Measurements from ENCODE around the gene BICDL2. TPM values are rescaled to one million over a fixed set of nuclear protein-coding genes. Genes with fewer than 3 reads are reported as not detected.
A peak's percentile ranks its signal among the peaks of the same experiment; 100 is the strongest.

The BICDL2 gene
- total RNA-seq, 2 donors from 2014 or later = 132 to 357 TPM

DNA sequence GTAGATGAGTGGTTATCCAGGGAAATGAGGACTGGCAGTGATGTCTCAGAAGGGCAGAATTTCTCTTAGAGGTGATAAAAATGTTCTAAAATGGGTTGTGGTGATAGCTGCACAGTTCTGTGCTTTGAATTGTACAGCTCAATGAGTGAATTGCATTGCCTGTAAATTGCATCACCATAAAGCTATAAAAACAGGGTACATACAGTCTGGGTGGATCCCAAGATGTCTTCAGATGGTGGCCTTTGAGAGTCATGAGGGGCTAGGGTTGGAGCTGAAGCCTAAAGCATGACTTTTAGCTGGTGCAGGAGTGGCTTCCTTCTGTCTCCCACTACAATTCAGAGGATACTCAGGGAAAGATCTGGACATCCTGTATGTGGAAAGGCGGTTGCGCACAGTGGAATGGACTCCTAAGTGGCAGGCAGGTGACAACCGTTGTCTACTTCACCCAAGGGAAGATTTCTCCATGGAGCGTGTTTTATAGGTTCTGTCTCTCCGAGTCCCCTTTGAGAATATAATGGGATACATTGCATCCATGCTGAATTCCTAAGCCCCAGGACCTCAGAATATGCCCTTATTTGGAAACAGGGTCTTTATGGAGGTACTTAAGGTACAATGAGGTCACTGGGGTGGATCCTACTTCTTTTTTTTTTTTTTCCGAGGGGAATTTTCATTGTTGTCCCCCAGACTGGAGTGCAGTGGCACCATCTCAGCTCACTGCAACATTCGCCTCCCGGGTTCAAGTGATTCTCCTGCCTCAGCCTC is 27.1 kb upstream of the BICDL2 start:
- H3K4me1 ChIP-seq = peaks cover 51% of the 10 kb centered on the region
- peak overlapping the region in 1 of 4 donors; percentile 97 for H3K27ac ChIP-seq
- intact Hi-C loops (cut with DNase I) = no loop called here

GRCh38 chr16:3062553-3062952 is 25.8 kb upstream of the BICDL2 start:
- Histone ChIP-seq H3K27me3 (no peaks in the 10 kb centered on the region), H3K36me3 (replicated peaks in 1 of 2; ENCODE audit: insufficient read depth in 1 of 2, low read depth in 2 of 2) (peaks cover 0 to 2% of the 10 kb centered on the region in 2 donors), H3K9me3 (no peaks in the 10 kb centered on the region), H3K4me1 (peaks cover 50% of the 10 kb centered on the region), H3K27ac (no peak overlapping the region), H3K4me3 (no peak overlapping the region)
- ATAC-seq (no peak), DNase-seq (no peak)
- intact Hi-C loops (cut with DNase I) = no loop called here
- WGBS, 2 donors = 91 to 92% methylated on average over 6 of the region's 6 CpGs
- TF ChIP-seq CTCF (IDR thresholded peaks at IDR 0.05) = no peak
- no peak for TF ChIP-seq POLR2A (IDR thresholded peaks at IDR 0.05)

More for the DNA sequence above, 27.1 kb upstream of the BICDL2 start:
- WGBS, 2 donors = 80 to 93% methylated on average over 4 to 8 of the region's 8 CpGs
- H3K36me3 ChIP-seq (replicated peaks in 1 of 2; ENCODE audit: insufficient read depth in 1 of 2, low read depth in 2 of 2) = peaks cover 0 to 4% of the 10 kb centered on the region in 2 donors
- H3K9me3 ChIP-seq = no peaks in the 10 kb centered on the region
- no peak for ATAC-seq
- TF ChIP-seq POLR2A (IDR thresholded peaks at IDR 0.05) = no peak
- DNase-seq = no peak
- no peak overlapping the region for H3K4me3 ChIP-seq
- no peaks in the 10 kb centered on the region for H3K27me3 ChIP-seq

DNA sequence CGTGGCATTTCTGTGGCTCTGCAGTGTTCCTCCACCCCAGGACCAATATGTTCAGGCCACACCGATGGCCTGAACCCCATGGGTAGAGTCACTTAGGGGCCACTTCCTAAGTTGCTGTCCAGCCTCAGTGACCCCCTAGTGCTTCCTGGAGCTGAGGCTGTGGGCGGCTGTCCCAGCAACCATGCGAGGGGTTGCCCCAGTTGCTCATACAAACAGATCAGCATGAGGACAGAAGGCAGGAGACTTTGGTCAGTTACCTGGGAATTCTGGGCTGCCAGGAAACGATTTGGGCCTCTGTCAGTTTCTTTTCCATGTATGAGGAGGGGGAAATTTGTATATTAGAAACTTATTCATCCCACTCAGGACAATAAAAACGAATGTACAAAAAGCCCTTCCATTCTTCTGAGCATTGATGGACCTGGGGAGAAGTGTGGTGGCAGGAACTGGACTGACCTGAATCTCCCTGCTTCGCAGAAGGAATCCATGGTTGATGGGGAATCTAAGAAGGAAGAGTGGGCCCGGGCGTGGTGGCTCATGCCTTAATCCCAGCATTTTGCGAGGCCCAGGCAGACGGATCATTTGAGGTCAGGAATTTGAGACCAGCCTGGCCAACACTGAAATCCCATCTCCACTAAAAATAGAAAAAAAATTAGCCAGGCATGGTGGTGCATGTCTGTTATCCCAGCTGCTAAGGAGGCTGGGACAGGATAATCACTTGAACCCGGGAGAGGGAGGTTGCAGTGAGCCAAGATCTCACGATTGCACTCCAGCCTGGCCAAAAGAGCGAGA is 23.8 kb upstream of the BICDL2 start:
- TF ChIP-seq POLR2A (IDR thresholded peaks at IDR 0.05) (no peak), CTCF (IDR thresholded peaks at IDR 0.05) (no peak)
- Histone ChIP-seq H3K27me3 (no peaks in the 10 kb centered on the region), H3K9me3 (no peaks in the 10 kb centered on the region), H3K27ac (peak overlapping the region in 2 of 4 donors; percentile 88 to 94), H3K4me3 (no peak overlapping the region), H3K36me3 (replicated peaks in 1 of 2; ENCODE audit: insufficient read depth in 1 of 2, low read depth in 2 of 2) (no peaks in the 10 kb centered on the region), H3K4me1 (peaks cover 36% of the 10 kb centered on the region)
- ATAC-seq (no peak), DNase-seq (no peak)
- WGBS, 2 donors = 87 to 88% methylated on average over 13 to 14 of the region's 14 CpGs
- intact Hi-C loops (cut with DNase I) = no loop called here

DNA sequence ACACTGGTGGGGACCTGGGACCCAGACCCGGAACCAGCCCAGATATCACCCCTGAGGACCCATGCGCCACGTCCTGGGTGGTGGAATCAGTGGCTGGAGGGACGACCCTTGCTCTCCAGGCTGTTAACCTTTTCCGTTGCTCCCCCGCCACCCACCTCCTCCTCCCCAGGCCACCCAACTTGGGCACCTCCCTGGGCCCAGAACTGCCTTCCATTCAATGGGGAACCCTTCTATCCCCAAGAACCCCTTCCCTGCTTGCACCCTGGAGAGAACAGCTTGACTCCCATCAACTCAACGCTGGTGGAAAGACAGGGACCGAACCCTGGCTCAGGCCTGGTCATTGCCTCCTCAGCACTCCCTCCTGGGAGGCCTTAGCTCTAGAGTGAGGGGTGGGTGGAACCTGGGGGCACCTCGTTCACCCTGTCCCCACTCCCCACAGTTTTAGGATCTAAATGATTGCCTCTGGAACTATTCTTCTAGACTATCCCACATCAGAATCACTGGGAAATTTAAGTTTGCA is 23.0 kb upstream of the BICDL2 start:
- 55 to 63% methylated on average over 7 to 9 of the region's 9 CpGs for WGBS, 2 donors
- Histone ChIP-seq H3K27ac (peak overlapping the region; percentile 86 to 94 (median 89)), H3K4me3 (no peak overlapping the region), H3K4me1 (peaks cover 31% of the 10 kb centered on the region), H3K27me3 (no peaks in the 10 kb centered on the region), H3K9me3 (no peaks in the 10 kb centered on the region), H3K36me3 (replicated peaks in 1 of 2; ENCODE audit: insufficient read depth in 1 of 2, low read depth in 2 of 2) (no peaks in the 10 kb centered on the region)
- intact Hi-C loops (cut with DNase I) = loop anchor here (10.0 kb wide), 1 partner anchor 55 kb away; the partner anchor contains the start of gene ZNF205
- no peak for DNase-seq
- TF ChIP-seq POLR2A (IDR thresholded peaks at IDR 0.05) (no peak), CTCF (IDR thresholded peaks at IDR 0.05) (no peak)
- no peak for ATAC-seq

Data from body of pancreas (tissue), 4 donors.